Retina (tissue), 1 donor: ENCODE results near the gene LBHD2.
A peak's percentile ranks its signal among the peaks of the same experiment; 100 is the strongest.
"Not testable (repeated sequence)": the region's sequence is repeated elsewhere in the genome, so short reads cannot be mapped to it uniquely, and the experiment has no call there.

Experiments
- DNase-seq: peaks from one replicate; pipeline ENCODE4 v3.0.0-alpha.2; 2016

Gene LBHD2

GRCh38 chr14:103084021-103084919 is at the start of gene LBHD2:
TSS of gene LBHD2 (plus strand) at chr14:103084210. CDS start at chr14:103086013, 1,803 bp downstream.
- peak; percentile 63 for DNase-seq

GRCh38 chr14:103041464-103041863 is 42.5 kb upstream of the LBHD2 start:
- no peak for DNase-seq

- DNase-seq: no peak
These were observed 40.6 kb upstream of the LBHD2 start for GRCh38 chr14:103043257-103044015.

- no peak for DNase-seq
These were observed 38.6 kb upstream of the LBHD2 start for GRCh38 chr14:103045371-103045869.

GRCh38 chr14:103047453-103047852 is 36.6 kb upstream of the LBHD2 start:
- DNase-seq: not testable (repeated sequence)

GRCh38 chr14:103050935-103051334 is 33.1 kb upstream of the LBHD2 start:
- no peak for DNase-seq

GRCh38 chr14:103052407-103052806 is 31.6 kb upstream of the LBHD2 start:
- no peak for DNase-seq

GRCh38 chr14:103055695-103056094 is 28.3 kb upstream of the LBHD2 start:
- DNase-seq: no peak

GRCh38 chr14:103056322-103057027 is 27.5 kb upstream of the LBHD2 start:
- DNase-seq: no peak

- peak; percentile 44 for DNase-seq
These were observed 27.0 kb upstream of the LBHD2 start for GRCh38 chr14:103057028-103057371.

GRCh38 chr14:103057372-103058163 is 26.4 kb upstream of the LBHD2 start, which contains the start of gene CDC42BPB:
TSS of gene CDC42BPB (minus strand) at chr14:103057549. CDS start at chr14:103057173, 376 bp downstream.
- peak; percentile 91 for DNase-seq

GRCh38 chr14:103058164-103059055 is 25.6 kb upstream of the LBHD2 start:
- no peak for DNase-seq

GRCh38 chr14:103059556-103059955 is 24.5 kb upstream of the LBHD2 start:
- DNase-seq: no peak

GRCh38 chr14:103061482-103061976 is 22.5 kb upstream of the LBHD2 start:
- no peak for DNase-seq

GRCh38 chr14:103064436-103064835 is 19.6 kb upstream of the LBHD2 start:
- no peak for DNase-seq

- no peak for DNase-seq
These were observed 19.0 kb upstream of the LBHD2 start for GRCh38 chr14:103064978-103065377.

GRCh38 chr14:103065861-103066260 is 18.1 kb upstream of the LBHD2 start:
- no peak for DNase-seq

- DNase-seq: no peak
These were observed 17.6 kb upstream of the LBHD2 start for GRCh38 chr14:103066399-103066798.

- no peak for DNase-seq
These were observed 16.6 kb upstream of the LBHD2 start for GRCh38 chr14:103067231-103067954.
